ENCODE data around the gene TFDP2. TPM values are rescaled to one million over a fixed set of nuclear protein-coding genes. Genes with fewer than 3 reads are reported as not detected.

TFDP2 gene
- total and polyA plus RNA-seq, 9 of the 15 experiments (the other 6 are each of a cell fraction or from before 2014, with no cell fraction given), result 95.6 to 179 (median 126) TPM

DNA sequence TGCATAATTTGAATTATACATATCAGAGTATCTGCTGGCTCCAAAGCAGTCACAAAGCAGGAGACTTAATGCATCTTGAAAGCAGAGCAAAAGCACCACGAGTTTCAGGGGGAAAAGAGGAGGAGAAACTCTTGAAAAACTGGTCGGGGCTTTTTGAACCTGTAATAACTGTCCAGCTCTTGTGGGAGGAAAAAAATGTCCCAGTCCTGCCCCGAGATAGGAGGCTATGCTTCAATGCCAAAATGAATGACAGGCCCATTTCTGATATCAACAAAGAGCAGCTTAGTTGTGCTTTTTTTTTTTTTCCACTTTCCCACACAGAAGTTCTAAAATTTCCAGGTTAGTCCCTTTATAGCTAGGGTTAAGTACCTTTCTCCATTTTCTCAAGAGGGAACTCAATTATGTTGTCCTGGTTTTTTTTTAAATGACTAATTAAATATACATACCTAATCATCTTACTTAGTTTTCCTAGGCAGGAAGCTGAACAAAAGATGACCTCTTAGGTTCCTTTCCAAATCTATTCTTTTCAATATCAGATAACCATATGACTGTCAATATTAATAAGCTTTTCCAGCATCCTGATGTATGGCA, 120.2 kb downstream of the TFDP2 start (continued):
- TF ChIP-seq TAL1 (IDR thresholded peaks at IDR 0.05) (peak; percentile 38; the same call in 1 of the 2 replicates), HDAC6 (IDR thresholded peaks at IDR 0.05; ENCODE audit: low read depth, low read length) (no peak), NUFIP1 (IDR thresholded peaks at IDR 0.05; ENCODE audit: partially characterized antibody) (no peak), LEF1 (IDR thresholded peaks at IDR 0.05) (peak; percentile 52), ZNF354B (CRISPR knock-in tag; IDR thresholded peaks at IDR 0.05) (no peak), ZNF444 (CRISPR knock-in tag; IDR thresholded peaks at IDR 0.05) (no peak), NFIC (IDR thresholded peaks at IDR 0.05) (peak; percentile 23; the same call in 1 of the 2 replicates), ZNF24 (IDR thresholded peaks at IDR 0.05) (no peak), TCF3 (CRISPR knock-in tag; IDR thresholded peaks at IDR 0.05) (peak; percentile 56), MTA1 (IDR thresholded peaks at IDR 0.05; ENCODE audit: borderline replicate concordance) (no peak), ZC3H11A (IDR thresholded peaks at IDR 0.05; ENCODE audit: low read depth, low read length) (no peak), ZNF668 (CRISPR knock-in tag; IDR thresholded peaks at IDR 0.05) (no peak), SRSF1 (IDR thresholded peaks at IDR 0.05; ENCODE audit: low read depth, low read length) (no peak), FOS (IDR thresholded peaks at IDR 0.05; ENCODE audit: extremely low read depth, insufficient read length) (no peak), PYGO2 (tag; IDR thresholded peaks at IDR 0.05) (no peak), ZNF707 (CRISPR knock-in tag; conservative IDR thresholded peaks at IDR 0.05) (no peak), ZFPM2 (CRISPR knock-in tag; IDR thresholded peaks at IDR 0.05) (no peak)
- TF ChIP-seq, protein P1, sequence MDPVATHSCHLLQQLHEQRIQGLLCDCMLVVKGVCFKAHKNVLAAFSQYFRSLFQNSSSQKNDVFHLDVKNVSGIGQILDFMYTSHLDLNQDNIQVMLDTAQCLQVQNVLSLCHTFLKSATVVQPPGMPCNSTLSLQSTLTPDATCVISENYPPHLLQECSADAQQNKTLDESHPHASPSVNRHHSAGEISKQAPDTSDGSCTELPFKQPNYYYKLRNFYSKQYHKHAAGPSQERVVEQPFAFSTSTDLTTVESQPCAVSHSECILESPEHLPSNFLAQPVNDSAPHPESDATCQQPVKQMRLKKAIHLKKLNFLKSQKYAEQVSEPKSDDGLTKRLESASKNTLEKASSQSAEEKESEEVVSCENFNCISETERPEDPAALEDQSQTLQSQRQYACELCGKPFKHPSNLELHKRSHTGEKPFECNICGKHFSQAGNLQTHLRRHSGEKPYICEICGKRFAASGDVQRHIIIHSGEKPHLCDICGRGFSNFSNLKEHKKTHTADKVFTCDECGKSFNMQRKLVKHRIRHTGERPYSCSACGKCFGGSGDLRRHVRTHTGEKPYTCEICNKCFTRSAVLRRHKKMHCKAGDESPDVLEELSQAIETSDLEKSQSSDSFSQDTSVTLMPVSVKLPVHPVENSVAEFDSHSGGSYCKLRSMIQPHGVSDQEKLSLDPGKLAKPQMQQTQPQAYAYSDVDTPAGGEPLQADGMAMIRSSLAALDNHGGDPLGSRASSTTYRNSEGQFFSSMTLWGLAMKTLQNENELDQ (CRISPR knock-in tag; IDR thresholded peaks at IDR 0.05; ENCODE audit: borderline replicate concordance), result no peak
- TF ChIP-seq, protein P2, sequence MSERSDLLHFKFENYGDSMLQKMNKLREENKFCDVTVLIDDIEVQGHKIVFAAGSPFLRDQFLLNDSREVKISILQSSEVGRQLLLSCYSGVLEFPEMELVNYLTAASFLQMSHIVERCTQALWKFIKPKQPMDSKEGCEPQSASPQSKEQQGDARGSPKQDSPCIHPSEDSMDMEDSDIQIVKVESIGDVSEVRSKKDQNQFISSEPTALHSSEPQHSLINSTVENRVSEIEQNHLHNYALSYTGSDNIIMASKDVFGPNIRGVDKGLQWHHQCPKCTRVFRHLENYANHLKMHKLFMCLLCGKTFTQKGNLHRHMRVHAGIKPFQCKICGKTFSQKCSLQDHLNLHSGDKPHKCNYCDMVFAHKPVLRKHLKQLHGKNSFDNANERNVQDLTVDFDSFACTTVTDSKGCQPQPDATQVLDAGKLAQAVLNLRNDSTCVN (CRISPR knock-in tag; IDR thresholded peaks at IDR 0.05), result no peak
- TF ChIP-seq, protein P3, sequence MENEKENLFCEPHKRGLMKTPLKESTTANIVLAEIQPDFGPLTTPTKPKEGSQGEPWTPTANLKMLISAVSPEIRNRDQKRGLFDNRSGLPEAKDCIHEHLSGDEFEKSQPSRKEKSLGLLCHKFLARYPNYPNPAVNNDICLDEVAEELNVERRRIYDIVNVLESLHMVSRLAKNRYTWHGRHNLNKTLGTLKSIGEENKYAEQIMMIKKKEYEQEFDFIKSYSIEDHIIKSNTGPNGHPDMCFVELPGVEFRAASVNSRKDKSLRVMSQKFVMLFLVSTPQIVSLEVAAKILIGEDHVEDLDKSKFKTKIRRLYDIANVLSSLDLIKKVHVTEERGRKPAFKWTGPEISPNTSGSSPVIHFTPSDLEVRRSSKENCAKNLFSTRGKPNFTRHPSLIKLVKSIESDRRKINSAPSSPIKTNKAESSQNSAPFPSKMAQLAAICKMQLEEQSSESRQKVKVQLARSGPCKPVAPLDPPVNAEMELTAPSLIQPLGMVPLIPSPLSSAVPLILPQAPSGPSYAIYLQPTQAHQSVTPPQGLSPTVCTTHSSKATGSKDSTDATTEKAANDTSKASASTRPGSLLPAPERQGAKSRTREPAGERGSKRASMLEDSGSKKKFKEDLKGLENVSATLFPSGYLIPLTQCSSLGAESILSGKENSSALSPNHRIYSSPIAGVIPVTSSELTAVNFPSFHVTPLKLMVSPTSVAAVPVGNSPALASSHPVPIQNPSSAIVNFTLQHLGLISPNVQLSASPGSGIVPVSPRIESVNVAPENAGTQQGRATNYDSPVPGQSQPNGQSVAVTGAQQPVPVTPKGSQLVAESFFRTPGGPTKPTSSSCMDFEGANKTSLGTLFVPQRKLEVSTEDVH (IDR thresholded peaks at IDR 0.05; ENCODE audit: low read depth, partially characterized antibody), result no peak
- TF ChIP-seq, protein P4, sequence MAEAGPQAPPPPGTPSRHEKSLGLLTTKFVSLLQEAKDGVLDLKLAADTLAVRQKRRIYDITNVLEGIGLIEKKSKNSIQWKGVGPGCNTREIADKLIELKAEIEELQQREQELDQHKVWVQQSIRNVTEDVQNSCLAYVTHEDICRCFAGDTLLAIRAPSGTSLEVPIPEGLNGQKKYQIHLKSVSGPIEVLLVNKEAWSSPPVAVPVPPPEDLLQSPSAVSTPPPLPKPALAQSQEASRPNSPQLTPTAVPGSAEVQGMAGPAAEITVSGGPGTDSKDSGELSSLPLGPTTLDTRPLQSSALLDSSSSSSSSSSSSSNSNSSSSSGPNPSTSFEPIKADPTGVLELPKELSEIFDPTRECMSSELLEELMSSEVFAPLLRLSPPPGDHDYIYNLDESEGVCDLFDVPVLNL (CRISPR knock-in tag; IDR thresholded peaks at IDR 0.05; ENCODE audit: low read depth), result no peak

Data from K562 (cell line).